GM06990 (cell line): Measurements from ENCODE around the gene WRAP53.

Source experiments
- DNase-seq: peaks from one replicate; pipeline ENCODE4 v3.0.0-alpha.2; 2011; ENCODE audit not compliant: insufficient read length; ENCODE audit errors: extremely low read depth
- H3K27me3 ChIP-seq: replicated peaks from 2 replicates; pipeline ENCODE4 v1.6.0; 2011; ENCODE audit warnings: low read length; ENCODE audit not compliant: control insufficient read depth, insufficient read depth
- H3K36me3 ChIP-seq: 2 replicates; pipeline ENCODE4 v1.5.1; 2011; ENCODE audit warnings: low read length; ENCODE audit not compliant: control insufficient read depth, insufficient read depth
- H3K4me3 ChIP-seq: replicated peaks from 2 replicates; pipeline ENCODE4 v1.5.1; 2011; ENCODE audit warnings: low read depth, mild to moderate bottlenecking, control low read depth, low read length
- TF ChIP-seq, protein P1 (sequence below): IDR thresholded peaks from 2 replicates; pipeline ENCODE4 v1.5.1; 2011; ENCODE audit warnings: low read length, control low read depth, mild to moderate bottlenecking, inconsistent platforms; ENCODE audit not compliant: insufficient read depth, poor library complexity, severe bottlenecking

Gene WRAP53

DNA sequence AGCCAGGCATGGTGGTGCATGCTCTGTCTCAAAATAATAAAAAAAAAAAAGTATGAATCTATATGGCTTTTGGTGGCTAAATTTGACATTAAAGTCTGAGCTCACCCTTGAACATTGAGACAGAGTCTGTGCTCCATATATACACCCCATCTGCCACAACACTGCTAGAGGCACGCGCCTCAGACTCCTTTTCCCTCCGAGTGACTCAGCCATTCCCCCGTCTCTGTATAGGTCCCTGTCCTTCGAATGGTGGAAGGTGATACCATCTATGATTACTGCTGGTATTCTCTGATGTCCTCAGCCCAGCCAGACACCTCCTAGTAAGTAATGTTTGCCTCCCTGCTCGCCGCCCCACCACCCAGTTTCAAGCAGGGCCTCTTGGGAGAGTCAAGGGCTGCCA lies 12.2 kb downstream of the WRAP53 start:
- Histone ChIP-seq H3K27me3 (no peaks in the 10 kb centered on the region; the same call in 1 of the 2 replicates), H3K4me3 (no peak overlapping the region), H3K36me3 (peaks cover 6% of the 10 kb centered on the region)
- TF ChIP-seq, protein P1, sequence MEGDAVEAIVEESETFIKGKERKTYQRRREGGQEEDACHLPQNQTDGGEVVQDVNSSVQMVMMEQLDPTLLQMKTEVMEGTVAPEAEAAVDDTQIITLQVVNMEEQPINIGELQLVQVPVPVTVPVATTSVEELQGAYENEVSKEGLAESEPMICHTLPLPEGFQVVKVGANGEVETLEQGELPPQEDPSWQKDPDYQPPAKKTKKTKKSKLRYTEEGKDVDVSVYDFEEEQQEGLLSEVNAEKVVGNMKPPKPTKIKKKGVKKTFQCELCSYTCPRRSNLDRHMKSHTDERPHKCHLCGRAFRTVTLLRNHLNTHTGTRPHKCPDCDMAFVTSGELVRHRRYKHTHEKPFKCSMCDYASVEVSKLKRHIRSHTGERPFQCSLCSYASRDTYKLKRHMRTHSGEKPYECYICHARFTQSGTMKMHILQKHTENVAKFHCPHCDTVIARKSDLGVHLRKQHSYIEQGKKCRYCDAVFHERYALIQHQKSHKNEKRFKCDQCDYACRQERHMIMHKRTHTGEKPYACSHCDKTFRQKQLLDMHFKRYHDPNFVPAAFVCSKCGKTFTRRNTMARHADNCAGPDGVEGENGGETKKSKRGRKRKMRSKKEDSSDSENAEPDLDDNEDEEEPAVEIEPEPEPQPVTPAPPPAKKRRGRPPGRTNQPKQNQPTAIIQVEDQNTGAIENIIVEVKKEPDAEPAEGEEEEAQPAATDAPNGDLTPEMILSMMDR, result no peak
- DNase-seq, result no peak

DNA sequence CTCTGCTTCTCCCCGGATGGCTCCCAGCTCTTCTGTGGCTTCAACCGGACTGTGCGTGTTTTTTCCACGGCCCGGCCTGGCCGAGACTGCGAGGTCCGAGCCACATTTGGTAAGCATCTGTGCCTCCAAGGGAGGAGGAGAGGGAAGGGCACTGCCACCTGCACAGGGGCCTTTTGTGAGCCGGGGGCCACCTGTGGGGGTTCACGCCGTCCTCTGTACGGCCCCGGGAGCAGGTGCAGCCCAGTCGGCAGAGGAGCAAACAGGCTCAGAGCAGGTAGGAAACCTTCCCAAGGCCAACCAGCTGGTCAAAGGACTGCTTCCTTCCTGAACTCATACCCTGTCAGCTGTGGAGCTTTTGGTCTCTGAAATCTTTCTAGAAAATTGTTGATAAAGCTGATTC lies 13.4 kb downstream of the WRAP53 start:
- H3K27me3 ChIP-seq, result no peaks in the 10 kb centered on the region; the same call in 1 of the 2 replicates
- DNase-seq, result no peak
- peaks cover 6% of the 10 kb centered on the region for H3K36me3 ChIP-seq
- H3K4me3 ChIP-seq, result no peak overlapping the region
- TF ChIP-seq, protein P1, result no peak

DNA sequence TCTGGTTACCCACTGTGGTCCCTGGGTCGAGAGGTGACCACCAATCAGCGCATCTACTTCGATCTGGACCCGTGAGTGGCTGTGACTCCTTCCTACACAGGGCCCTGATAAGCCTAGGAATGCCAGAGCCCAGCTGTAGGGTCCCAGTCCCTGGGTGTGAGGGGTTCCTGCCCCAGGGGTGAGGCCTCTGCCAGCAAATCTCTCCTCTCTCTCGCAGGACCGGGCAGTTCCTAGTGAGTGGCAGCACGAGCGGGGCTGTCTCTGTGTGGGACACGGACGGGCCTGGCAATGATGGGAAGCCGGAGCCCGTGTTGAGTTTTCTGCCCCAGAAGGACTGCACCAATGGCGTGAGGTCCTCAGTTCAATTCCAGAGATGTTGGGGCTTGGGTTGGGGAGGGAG lies 14.5 kb downstream of the WRAP53 start:
- TF ChIP-seq, protein P1, result no peak
- Histone ChIP-seq H3K4me3 (no peak overlapping the region), H3K36me3 (peaks cover 6% of the 10 kb centered on the region), H3K27me3 (no peaks in the 10 kb centered on the region; the same call in 1 of the 2 replicates)
- DNase-seq, result no peak

DNA sequence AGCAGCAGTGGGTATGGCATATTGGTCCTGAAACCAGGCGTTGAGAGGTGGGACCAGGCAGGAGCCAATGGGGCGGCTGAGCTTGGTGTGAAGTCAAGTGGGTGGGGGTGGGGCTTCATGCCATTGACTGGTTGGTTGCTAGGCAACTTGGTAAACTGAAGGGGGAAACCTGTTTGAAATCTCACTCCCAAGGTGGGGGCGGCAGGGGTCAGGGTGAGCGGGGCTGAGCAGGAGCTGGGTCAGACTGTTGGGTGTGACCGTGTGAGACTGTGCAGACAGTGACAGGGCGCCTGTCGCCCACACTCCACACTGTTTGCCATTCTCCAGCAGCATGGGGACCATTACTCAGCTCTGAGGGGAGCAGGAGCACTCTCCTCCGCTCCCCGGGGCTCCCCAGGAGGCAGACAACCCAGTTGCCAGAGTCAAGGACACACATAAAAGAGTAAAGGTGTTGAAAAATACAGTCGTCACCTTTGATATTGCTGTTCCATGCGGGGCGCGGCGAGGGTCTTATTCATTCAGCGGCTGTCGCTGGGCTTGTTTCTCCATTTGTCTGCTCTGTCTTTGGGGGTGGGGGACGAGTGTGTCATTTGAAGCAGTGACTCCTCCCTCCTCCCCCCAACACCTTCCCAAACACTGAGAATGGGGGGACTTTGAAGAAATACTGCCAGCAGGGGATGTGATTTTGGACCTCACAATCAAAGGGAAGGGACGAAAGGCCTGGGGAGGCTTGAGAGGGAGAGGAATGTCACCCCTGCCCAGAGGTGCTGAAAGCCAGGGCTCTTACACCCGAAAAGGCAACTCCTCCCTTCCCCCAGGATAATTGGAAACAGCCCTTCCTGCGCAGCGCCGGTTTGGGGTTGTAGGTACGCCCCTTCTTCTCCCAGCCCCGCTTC lies 15.6 kb downstream of the WRAP53 start:
- TF ChIP-seq, protein P1, result no peak
- Histone ChIP-seq H3K4me3 (no peak overlapping the region), H3K27me3 (no peaks in the 10 kb centered on the region; the same call in 1 of the 2 replicates), H3K36me3 (peaks cover 6% of the 10 kb centered on the region)
- DNase-seq, result no peak

DNA sequence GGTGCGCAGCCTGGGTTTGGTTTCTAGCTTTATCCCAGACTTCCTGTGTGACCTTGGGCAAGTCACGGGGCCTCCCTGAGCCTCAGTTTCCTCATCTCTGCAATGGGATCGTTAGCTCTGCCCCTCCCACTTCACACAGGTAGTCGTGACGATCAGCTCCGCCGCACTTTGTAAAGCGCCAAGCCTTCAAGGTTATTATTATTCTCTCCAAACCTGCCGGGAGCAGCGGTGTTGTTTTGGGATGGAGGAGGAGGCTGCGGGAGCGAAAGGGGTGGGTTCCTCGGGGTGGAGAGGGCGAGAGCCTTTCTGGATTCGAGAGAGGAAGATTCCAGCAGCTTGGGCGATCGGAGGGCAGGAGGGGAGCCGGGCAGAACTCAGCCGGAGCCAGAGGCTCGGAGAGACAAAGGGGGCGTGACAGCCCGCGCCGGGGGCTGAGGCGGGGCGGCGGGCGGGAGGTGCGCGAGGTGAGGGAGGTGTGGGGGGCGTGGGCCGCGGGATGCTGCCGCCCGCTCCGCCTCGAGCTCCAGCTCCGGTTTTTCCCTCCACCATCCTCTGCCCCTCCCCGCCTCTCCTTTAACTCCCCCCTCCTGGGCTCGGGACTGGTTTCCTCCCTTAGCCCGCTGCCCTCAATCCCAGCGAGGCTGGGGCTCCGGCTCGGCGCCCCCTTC lies 16.5 kb downstream of the WRAP53 start, which contains the start of gene EFNB3:
Gene EFNB3, plus strand, starts transcription at position 602 of the 668 bp plus-strand sequence. CDS start 397 bp downstream, outside the sequence.
- TF ChIP-seq, protein P1, result no peak
- Histone ChIP-seq H3K36me3 (peaks cover 6% of the 10 kb centered on the region), H3K27me3 (no peaks in the 10 kb centered on the region; the same call in 1 of the 2 replicates), H3K4me3 (no peak within 1 kb of the TSS)
- DNase-seq, result no peak
